ENCODE data around the gene ALK.

Gene ALK

GRCh38 chr2:29530281-29530680 lies 391.1 kb downstream of the ALK start:
- Histone ChIP-seq H3K4me2 (ENCODE audit: low read length) (no peak overlapping the region), H4K20me1 (ENCODE audit: insufficient read depth, low read length) (no peaks in the 10 kb centered on the region), H3F3A (ENCODE audit: insufficient read depth, low read length) (no peaks in the 10 kb centered on the region), H3K27me3 (ENCODE audit: insufficient read depth, low read length) (no peaks in the 10 kb centered on the region), H3K4me1 (ENCODE audit: insufficient read depth, low read length, severe bottlenecking) (no peaks in the 10 kb centered on the region), H3K9me2 (ENCODE audit: low read depth, low read length) (no peaks in the 10 kb centered on the region), H3K9ac (ENCODE audit: low read length) (no peak overlapping the region), H3K79me2 (ENCODE audit: insufficient read depth, low read length) (no peaks in the 10 kb centered on the region), H3K36me3 (ENCODE audit: insufficient read depth, low read length) (no peaks in the 10 kb centered on the region), H3K4me3 (ENCODE audit: low read depth, low read length, poor library complexity, severe bottlenecking) (no peak overlapping the region), H3K27ac (ENCODE audit: low read depth, low read length, poor library complexity, severe bottlenecking) (no peak overlapping the region), H3K9me3 (ENCODE audit: low read length) (no peaks in the 10 kb centered on the region), H2AFZ (ENCODE audit: low read length) (no peak overlapping the region)
- no peak for TF ChIP-seq EZH2 (IDR thresholded peaks at IDR 0.05; ENCODE audit: borderline replicate concordance, low read length)
- TF ChIP-seq, protein P1, sequence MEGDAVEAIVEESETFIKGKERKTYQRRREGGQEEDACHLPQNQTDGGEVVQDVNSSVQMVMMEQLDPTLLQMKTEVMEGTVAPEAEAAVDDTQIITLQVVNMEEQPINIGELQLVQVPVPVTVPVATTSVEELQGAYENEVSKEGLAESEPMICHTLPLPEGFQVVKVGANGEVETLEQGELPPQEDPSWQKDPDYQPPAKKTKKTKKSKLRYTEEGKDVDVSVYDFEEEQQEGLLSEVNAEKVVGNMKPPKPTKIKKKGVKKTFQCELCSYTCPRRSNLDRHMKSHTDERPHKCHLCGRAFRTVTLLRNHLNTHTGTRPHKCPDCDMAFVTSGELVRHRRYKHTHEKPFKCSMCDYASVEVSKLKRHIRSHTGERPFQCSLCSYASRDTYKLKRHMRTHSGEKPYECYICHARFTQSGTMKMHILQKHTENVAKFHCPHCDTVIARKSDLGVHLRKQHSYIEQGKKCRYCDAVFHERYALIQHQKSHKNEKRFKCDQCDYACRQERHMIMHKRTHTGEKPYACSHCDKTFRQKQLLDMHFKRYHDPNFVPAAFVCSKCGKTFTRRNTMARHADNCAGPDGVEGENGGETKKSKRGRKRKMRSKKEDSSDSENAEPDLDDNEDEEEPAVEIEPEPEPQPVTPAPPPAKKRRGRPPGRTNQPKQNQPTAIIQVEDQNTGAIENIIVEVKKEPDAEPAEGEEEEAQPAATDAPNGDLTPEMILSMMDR (IDR thresholded peaks at IDR 0.05; ENCODE audit: low read length), result no peak

GRCh38 chr2:29528891-29529520 lies 392.4 kb downstream of the ALK start:
- H3K9me2 ChIP-seq (ENCODE audit: low read depth, low read length), result no peaks in the 10 kb centered on the region
- no peak overlapping the region for H3K4me2 ChIP-seq (ENCODE audit: low read length)
- no peaks in the 10 kb centered on the region for H4K20me1 ChIP-seq (ENCODE audit: insufficient read depth, low read length)
- H3K27ac ChIP-seq (ENCODE audit: low read depth, low read length, poor library complexity, severe bottlenecking), result no peak overlapping the region
- H3K9ac ChIP-seq (ENCODE audit: low read length), result no peak overlapping the region
- H3F3A ChIP-seq (ENCODE audit: insufficient read depth, low read length), result no peaks in the 10 kb centered on the region
- no peak overlapping the region for H2AFZ ChIP-seq (ENCODE audit: low read length)
- TF ChIP-seq EZH2 (IDR thresholded peaks at IDR 0.05; ENCODE audit: borderline replicate concordance, low read length), result no peak
- TF ChIP-seq, protein P1 (IDR thresholded peaks at IDR 0.05; ENCODE audit: low read length), result no peak
- H3K36me3 ChIP-seq (ENCODE audit: insufficient read depth, low read length), result no peaks in the 10 kb centered on the region
- no peaks in the 10 kb centered on the region for H3K27me3 ChIP-seq (ENCODE audit: insufficient read depth, low read length)
- H3K9me3 ChIP-seq (ENCODE audit: low read length), result no peaks in the 10 kb centered on the region
- H3K79me2 ChIP-seq (ENCODE audit: insufficient read depth, low read length), result no peaks in the 10 kb centered on the region
- no peaks in the 10 kb centered on the region for H3K4me1 ChIP-seq (ENCODE audit: insufficient read depth, low read length, severe bottlenecking)
- H3K4me3 ChIP-seq (ENCODE audit: low read depth, low read length, poor library complexity, severe bottlenecking), result no peak overlapping the region

DNA sequence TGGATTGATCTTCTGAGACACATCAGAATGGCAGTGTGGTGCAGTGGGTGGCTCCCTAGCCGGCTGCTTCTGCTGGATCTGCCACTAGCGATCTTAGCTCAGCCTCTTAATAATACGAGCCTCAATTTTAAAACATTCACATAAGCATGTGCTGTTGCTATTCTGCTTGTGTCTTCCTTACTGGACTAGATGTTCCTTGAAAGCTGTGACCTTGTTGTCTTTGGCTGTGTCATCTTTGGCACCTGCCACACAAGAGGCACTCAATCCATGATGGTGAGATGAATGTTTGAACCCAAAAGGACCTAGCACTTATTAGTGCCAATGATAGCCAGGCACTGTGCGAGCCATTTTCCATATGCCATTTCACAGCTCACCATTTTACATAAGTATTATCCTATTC lies 393.0 kb downstream of the ALK start:
- Histone ChIP-seq H2AFZ (ENCODE audit: low read length) (no peak overlapping the region), H3K27me3 (ENCODE audit: insufficient read depth, low read length) (no peaks in the 10 kb centered on the region), H3K79me2 (ENCODE audit: insufficient read depth, low read length) (no peaks in the 10 kb centered on the region), H3K36me3 (ENCODE audit: insufficient read depth, low read length) (no peaks in the 10 kb centered on the region), H3K4me2 (ENCODE audit: low read length) (no peak overlapping the region), H3K4me3 (ENCODE audit: low read depth, low read length, poor library complexity, severe bottlenecking) (no peak overlapping the region), H3K9me3 (ENCODE audit: low read length) (no peaks in the 10 kb centered on the region), H3K4me1 (ENCODE audit: insufficient read depth, low read length, severe bottlenecking) (no peaks in the 10 kb centered on the region), H3K27ac (ENCODE audit: low read depth, low read length, poor library complexity, severe bottlenecking) (no peak overlapping the region), H3K9me2 (ENCODE audit: low read depth, low read length) (no peaks in the 10 kb centered on the region), H3F3A (ENCODE audit: insufficient read depth, low read length) (no peaks in the 10 kb centered on the region), H3K9ac (ENCODE audit: low read length) (no peak overlapping the region), H4K20me1 (ENCODE audit: insufficient read depth, low read length) (no peaks in the 10 kb centered on the region)
- no peak for TF ChIP-seq EZH2 (IDR thresholded peaks at IDR 0.05; ENCODE audit: borderline replicate concordance, low read length)
- TF ChIP-seq, protein P1 (IDR thresholded peaks at IDR 0.05; ENCODE audit: low read length), result no peak
